Epidermal melanocyte (primary cell): ENCODE results near the gene LVRN.
A peak's percentile ranks its signal among the peaks of the same experiment; 100 is the strongest.

Experiments used
- DNase-seq: peaks from one replicate; pipeline ENCODE4 v3.0.0; 2011; ENCODE audit warnings: low spot score; ENCODE audit not compliant: insufficient read length

LVRN gene

DNA sequence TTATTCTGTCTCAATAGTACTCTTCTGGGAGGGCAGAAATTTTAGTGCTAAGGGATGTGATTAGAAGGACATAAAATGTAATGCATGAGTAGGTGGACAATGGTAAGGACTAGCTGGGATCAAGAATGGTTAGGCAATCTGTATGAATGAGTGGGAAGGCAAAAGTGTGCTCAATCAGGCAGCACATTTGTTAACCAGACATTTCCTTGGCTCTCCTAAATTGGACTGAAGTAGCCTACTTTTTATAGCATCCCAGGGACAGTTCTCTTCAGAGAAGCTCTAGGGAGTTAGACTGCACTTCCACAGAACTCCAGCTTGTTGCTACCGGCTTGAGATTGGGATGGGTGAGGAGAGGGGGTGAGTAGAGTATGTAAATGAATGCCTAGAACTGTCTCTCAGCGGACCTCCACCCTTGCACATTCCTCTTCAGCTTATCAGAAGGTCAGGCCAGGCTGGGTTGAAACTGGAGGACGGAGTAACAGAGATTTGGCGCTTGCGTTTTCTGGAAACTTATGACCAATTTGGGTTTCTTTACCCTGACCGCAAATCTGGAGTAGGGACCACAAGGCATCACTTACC is 51.0 kb downstream of the LVRN start:
- DNase-seq: no peak

DNA sequence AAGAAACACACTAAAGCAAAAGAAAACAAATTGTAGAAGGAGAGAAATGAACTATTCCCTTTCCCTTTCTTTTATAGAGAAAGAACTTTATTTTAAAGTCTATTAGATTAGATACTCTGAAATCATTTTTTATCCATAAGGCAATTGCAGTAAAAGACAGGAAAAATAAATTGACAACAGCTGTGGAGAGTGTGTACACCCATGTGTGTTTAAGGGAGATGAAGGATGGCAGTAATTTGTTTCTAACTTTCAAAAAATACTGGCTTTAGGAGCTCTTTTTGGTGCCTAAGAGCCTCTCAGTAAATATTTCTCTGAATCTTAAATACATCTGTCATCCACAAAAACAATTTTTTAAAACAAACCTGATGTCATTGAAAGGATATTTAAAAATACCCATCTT is 51.7 kb downstream of the LVRN start:
- DNase-seq: no peak

DNA sequence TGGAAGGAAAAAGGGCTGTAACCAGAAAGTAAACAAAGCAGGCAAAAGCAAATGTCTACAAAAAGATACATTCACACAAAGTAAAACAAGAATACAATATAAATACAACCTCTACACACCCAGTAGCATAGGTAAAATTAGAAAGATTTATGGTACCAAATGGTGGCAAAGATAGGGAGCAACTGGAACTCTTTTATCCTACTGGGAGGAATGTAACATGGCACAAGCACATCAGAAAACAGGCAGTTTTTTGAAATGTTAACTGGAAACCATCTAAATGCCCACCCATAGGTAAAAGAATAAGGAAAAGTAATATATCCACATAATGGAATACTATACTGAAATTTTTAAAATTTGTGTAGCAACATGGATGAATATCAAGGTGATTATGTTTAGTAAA is 61.3 kb downstream of the LVRN start:
- DNase-seq: no peak

DNA sequence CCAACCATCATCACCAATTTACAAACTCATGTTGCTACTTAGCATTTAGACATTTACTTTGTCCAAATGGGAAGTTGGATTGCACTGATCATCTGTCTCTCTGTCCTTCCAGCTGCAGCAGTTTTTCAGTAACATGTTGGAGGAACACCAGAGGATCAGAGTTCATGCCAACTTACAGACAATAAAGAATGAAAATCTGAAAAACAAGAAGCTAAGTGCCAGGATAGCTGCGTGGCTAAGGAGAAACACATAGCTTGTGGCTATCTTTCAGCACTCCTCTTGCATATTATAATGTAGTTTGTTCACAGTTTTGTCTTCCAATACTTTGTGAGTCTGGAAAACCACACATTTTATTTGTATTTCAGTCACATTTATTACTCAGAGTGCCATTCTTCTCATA is 63.6 kb downstream of the LVRN start:
- no peak for DNase-seq

DNA sequence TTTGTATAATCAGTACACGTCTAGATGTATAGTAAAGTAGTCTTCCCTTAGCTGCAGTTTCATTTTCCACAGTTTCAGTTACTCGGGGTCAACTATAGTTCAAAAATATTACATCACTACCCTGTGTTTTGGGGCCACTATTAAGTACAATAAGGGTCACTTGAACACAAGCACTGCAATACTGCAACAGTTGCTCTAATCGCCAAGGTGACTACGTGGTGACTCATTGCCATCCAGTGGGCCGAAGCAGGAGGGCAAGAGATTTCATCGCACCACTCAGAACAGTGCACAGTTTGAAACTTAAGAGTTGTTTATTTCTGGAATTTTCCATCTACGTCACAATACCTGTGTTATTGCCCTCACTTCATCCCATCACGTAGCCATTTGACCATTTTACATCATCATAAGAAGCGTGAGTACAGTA is 69.8 kb downstream of the LVRN start, which contains the start of gene ARL14EPL:
Gene ARL14EPL (plus strand): TSS at position 379 of the 424 bp plus-strand sequence. CDS start 18,994 bp downstream, outside the sequence.
- no peak for DNase-seq

DNA sequence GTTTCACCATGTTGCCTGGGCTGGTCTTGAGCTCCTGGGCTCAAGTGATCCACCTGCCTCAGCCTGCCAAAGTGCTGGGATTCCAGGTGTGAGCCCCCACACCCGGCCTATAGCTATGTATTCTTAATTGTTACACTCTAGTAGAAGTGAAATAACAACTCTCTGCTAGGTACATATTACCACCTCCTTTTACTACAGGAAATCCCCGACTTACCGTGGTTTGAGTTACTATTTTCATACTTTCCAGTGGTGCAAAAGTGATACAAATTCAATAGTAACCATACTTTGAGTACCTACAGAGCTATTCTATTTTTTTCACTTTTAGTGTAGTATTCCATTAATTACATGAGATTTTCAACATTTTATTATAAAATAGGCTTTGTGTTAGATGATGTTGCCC is 70.7 kb downstream of the LVRN start:
- DNase-seq: no peak

DNA sequence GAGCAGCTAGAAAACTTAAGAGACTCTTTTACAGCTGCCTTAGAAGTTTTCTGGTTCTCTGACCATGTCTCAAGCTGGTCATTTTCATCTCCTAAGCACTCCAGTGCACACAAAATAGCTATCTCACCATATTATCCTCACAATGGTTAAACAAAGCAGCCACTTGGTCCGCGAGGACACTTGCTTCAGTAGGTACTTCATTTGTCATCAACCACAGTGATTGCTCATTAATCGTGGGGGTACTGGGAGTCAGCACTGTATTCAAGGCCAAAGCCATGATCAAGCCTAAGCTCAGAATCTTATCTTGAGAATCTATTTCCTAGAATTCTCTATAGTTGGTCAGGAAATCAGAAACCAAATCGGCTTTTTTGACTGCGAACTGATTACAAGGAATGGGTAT is 72.8 kb downstream of the LVRN start:
- no peak for DNase-seq

DNA sequence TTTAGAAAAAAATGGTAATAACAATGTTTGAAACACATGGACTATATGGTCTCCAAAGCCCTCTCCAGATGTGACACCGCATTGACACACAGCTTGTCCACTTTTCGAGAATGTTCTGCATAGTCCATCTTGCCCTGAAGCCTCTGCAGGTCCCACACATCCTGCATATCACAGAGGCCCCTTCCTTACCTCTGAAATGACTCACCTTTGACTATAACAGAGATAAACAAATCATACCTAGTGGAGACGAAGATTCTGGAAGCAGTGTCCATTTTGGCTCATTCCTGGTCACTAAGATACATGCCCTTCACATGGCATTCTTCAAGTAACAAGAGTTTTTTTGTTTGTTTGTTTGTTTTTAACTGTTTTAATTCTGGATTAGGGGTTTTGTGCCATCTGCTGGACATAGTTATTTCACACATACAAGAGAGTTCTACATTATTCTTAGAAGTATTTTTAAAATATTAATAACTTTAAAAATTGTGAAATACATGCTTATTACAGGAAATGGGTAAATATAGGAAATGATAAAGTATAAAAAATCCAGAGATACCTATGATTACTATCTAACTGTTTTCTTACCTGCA is 75.1 kb downstream of the LVRN start:
- no peak for DNase-seq

DNA sequence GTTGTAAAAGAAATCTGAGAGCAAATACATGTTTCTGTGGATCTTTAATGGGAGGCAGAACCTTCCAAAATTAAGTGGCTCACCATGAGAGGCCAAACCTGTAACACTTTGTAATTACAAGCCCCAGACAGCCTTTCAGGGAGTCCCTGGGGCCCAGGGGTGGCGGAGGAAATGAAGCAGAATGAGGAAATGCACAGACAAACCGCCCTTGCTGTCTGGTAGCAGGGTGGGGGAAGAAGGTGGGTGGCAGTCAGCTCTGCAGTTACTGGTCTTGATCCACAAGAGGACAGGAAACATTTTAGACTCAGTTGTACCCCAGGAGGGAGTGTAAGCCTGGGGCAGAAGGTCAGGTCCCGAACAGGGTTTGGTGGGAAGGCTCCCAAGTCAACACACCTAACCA is 76.5 kb downstream of the LVRN start:
- DNase-seq: no peak

DNA sequence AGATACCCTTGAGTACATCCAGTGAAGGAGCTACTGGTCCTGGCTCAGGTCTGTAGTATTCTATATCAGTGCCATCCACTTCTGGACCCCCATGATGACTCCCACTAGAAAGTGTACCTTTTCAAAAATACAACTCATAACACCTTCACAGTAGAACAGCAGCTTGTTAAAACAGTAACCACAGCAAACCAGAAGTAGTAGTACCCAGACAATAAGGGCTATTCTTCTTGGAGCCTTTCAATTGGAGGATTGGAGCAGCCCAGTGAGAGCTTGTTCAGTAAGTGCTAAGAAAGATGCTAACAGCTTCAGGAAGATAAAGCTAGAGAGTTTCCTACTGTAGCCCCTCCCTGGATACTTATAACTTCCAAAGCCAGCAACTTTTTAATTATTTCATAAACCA is 80.1 kb downstream of the LVRN start:
- no peak for DNase-seq

DNA sequence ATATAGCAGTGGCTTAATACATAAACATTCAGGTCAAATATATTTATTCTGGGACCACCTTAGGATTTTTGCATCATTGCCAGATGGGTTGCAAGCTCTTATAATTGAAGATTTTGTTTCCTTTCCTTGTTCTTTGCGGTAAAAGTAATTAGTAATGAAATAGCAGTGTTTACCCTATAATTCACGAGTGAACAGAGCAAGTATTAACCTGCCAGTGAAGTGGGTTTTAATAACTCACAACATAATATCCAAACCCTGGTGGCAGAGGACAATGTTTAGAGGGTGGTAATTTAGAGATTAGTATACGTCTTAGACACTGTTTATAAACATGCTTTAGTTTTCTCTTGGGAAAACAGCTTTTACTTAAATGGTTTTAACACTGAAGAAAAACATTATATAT is 81.8 kb downstream of the LVRN start:
- DNase-seq: no peak

DNA sequence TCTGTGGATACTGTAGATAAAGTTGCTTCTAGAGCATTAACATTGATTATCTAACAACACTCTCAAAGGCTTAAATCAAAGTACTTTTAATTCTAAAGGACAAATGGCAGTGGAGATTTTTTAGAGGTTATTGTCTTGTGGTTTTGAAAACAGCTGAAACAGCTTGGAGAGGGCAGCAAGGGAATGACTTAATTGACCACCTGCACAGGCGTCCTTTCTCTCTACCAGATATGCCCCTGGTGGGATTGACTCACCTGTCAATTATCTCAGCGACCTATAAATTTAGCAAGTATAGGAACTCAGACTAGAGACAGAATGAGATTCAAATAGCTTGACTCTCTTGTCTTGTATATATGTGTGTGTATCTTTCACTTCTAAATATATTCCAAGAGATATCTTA is 83.5 kb downstream of the LVRN start:
- no peak for DNase-seq

DNA sequence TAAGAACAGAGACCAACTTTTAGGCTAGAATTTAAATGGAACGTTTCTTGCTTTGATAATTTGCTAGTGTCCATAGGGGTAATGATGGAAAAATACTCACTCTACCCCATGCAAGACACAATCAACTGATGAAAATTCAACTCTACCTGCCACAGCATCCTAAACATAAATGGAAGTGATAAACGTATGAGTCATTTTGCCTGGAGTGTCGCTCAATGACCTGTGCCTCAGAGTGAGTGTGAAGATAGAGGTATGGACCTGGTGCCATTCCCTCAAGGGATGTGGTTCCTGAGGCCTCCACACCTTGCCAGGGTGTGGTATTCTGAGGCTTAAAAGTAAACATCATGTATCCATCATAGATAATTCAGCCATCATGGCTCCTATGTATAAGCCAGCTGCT is 84.0 kb downstream of the LVRN start:
- no peak for DNase-seq

DNA sequence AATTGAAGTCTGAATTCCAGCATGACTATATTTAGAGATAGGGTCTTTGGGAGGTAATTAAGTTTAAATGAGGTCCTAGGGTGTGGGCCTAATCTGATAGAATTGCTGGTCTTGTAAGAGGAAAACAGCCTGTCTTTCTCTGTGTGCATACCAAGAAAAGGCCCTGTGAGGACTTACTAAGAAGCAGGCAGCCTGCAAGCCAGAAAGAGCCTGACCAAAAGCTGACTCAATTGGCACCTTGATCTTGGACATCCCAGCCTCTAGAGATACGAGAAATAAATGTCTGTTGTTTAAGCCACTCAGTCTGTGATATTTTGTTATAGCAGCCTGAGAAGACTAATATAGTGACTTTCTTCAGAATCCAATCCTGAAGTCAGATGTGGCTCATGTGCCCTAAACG is 84.5 kb downstream of the LVRN start:
- DNase-seq: no peak

DNA sequence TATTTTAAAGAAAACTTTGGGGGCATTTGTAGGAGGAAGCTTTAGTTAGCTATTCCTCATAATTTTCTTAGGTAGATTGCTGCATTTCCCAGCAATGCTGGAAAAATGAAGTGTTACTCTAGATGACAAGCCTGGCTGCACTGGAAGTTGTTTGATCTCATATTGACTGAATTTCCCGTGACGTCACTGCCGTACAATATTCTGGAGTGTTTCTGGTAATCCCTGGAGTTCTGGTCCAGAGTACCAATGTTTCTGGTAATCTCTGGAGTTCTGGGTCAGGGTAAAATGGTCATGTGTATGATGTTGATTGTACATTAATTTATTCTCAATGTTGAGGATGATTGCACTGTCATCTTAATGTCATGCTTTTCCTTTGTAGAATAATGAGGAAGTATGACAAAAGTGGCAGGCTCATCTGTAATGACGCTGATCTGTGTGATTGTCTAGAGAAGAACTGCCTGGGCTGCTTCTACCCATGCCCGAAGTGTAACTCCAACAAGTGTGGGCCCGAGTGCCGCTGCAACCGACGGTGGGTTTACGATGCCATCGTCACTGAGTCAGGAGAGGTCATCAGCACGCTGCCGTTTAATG is 96.2 kb downstream of the LVRN start:
- DNase-seq: no peak

DNA sequence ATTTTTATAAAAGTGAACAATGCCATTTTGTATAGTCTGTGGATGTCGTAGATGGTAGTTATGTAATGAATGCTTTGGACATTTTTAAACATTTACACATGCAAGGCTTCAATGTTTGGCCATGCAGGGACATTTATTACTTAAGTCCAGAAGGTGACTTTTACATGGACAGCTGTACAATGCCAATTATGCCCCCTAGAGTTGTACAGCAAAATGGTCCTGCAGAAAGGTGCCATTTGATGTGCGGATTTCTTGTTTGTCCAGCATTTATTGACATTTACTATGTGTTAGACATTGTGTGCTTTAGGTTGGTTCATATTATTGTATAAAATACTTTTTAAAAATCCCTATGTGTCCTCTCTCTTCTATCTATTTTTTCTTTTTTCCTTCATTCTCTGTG is 100.1 kb downstream of the LVRN start:
- DNase-seq: no peak

DNA sequence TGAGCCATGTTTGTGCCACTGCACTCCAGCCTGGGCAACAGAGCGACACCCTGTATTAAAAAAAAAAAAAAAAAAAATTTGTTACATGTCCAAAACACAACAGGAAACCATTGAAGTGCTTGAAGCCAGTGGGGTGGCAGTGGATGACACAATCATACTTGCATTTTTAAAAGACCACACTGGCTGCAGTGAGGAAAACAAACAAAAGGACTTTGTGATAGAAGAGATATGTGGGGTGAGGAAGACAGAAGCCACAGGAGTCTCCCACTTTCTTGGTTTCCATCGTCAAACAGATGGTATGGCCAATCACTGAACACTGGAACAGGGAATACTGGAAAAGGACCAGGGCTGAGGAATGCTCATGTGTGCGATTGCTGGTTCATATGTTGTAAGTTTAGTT is 101.7 kb downstream of the LVRN start:
- no peak for DNase-seq

DNA sequence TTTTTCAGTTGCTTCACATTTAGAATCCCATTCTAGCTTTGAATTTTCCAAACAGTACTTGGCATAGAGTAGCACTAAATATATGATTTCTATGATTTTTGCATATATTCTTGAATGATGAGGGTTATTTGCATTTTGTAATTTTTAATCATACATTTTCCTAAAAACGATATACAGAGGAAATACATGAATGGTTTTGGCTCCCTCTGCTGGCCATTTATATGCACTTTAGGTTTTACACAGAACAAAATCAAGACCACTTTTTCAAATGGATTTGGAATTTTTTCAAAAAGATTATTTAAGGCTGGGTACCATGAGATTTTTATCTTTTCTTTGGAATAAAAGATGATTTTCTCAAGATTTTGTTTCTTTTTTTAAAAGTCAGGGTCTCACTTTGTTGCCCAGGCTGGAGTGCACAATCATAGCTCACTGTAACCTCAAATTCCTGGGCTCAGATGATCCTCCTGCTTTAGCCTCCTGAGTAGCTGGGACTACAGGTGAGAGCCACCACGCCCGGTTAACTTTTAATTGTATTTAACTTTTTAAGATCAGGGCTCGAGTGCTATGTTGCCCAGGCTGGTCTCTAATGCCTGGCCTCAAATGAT is 105.9 kb downstream of the LVRN start:
- peak; percentile 33 for DNase-seq

DNA sequence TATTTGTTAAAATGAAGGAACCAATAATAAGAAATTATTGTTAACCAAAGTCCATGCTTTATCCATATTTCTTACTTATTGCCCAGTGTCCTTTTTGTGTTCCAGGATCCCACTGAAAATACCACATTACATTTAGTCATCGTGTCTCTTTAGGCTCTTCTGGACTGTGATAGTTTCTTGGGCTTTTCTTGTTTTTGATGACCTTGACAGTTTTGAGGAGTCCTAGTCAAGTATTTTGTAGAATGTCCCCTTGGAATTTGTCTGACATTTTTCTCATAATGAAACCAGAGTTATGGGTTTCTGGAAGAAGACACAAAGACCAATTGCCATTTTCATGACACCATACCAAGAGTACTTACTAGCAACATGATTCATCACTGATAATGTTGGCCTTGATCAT is 108.9 kb downstream of the LVRN start:
- DNase-seq: no peak

DNA sequence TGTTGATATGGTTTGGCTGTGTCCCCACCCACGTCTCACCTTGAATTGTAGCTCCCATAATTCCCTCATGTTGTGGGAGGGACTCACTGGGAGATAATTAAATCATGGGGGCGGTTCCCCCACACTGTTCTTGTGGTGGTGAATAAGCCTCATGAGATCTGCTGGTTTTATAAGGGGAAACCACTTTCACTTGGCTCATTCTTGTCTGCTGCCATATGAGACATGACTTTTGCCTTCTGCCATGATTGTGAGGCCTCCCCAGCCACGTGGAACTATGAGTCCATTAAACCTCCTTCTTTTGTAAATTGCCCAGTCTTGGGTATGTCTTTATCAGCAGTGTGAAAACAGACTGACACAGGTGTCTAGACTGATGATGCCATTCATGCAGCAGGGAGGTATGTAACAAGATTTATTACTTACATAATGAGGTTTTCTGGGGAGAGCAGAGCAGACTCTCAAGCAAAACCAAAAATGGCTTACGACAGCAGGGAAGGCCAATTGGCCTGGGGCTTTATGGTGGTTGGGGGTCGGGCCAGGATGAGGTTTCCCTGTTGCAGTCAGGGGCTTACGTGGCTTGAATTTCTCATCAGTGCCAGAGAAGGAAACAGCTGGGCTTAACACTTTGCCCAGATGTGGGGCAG is 113.0 kb downstream of the LVRN start:
- no peak for DNase-seq

DNA sequence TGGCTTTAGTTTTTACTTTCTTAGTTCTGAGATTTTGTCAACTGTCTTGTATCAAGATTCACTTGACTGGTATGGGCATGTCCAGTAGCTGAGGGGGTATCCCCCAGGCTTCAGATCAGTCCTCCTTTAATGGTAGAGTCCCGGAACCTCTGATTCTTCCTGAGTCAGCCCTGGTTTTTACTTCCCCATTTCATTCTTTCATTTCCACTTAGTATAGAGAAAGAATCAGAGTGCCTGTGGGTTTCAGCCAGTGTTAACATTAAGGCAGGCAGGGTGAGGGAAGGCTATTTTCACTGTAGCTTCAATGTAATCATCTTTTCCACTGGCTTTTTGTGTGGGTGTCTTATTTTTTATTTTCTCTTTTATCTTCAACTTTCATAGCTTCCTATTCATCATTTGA is 114.2 kb downstream of the LVRN start:
- no peak for DNase-seq
